ENCODE data around the gene ERVW-1.
"Not testable (repeated sequence)": the region's sequence is repeated elsewhere in the genome, so short reads cannot be mapped to it uniquely, and the experiment has no call there.

The ERVW-1 gene

GRCh38 chr7:92477681-92478080 is at the start of gene ERVW-1:
TSS of gene ERVW-1 (minus strand) at chr7:92477946. CDS start at chr7:92470381, 7,565 bp downstream.
- not testable (repeated sequence) for DNase-seq (ENCODE audit: low read depth in 4 of 4, low spot score in 1 of 4)

DNA sequence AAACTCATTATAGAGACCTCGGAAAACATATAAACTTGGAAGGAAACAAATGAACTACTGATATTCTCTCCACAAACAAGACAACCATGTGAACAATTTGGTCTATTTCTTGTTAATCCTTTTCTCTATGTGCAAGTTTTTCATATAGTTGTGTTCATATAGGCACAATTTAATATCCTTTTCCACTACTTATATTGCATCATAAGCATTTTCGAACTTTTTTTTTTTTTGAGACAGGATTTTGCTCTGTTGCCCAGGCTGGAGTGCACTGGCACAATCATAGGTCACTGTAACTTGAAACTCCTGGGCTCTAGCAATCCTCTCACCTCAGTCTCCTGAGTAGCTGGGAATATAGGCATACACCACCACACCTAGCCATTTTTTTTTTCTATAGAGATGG is 45.4 kb upstream of the ERVW-1 start:
- DNase-seq (ENCODE audit: low read depth in 4 of 4, low spot score in 1 of 4): no peak

DNA sequence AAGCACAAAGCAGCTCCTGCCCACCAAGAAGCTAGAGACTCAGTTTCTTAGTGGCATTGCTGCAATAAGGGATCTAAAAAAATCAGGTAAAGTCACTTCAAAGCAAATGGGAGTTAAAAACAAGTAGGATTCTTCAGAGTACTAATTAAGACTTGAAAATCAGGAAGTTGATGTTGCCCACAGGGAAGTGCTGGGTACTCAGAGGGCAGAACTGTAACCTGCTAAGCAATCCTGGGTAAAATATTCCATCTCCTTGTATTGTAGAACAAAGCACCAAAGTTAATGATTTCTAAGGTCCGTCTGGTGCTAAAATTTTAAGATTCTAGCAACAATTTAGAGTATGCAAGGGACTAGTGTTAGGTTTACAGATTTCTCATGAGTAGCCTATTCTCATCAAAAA is 42.3 kb upstream of the ERVW-1 start:
- no peak for DNase-seq (ENCODE audit: low read depth in 4 of 4, low spot score in 1 of 4)

GRCh38 chr7:92517631-92518030 is 39.9 kb upstream of the ERVW-1 start:
- DNase-seq (ENCODE audit: low read depth in 4 of 4, low spot score in 1 of 4): no peak

- no peak for DNase-seq (ENCODE audit: low read depth in 4 of 4, low spot score in 1 of 4)
These were observed 35.6 kb upstream of the ERVW-1 start for GRCh38 chr7:92513167-92513902.

GRCh38 chr7:92508946-92509345 is 31.2 kb upstream of the ERVW-1 start:
- no peak for DNase-seq (ENCODE audit: low read depth in 4 of 4, low spot score in 1 of 4)

DNA sequence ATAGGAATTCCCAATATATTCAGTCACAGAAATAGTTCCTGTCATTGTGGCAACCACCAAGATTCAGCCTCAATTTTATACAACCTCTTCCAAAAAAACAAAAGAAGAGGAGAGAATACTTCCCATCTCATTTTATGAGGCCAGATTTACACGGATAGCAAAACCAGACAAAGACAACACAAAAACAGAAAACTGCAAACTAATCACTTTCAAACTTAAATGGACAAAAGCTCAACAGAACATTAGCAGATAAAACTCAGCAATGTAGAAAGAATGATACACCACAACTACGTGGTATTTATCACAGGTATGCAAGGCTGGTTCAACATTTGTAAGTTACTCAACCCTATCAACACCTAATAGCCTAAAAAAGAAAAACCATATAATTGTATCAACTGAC is 28.6 kb upstream of the ERVW-1 start:
- no peak for DNase-seq (ENCODE audit: low read depth in 4 of 4, low spot score in 1 of 4)

- no peak for DNase-seq (ENCODE audit: low read depth in 4 of 4, low spot score in 1 of 4)
These were observed 26.8 kb upstream of the ERVW-1 start for GRCh38 chr7:92504563-92504962.

DNA sequence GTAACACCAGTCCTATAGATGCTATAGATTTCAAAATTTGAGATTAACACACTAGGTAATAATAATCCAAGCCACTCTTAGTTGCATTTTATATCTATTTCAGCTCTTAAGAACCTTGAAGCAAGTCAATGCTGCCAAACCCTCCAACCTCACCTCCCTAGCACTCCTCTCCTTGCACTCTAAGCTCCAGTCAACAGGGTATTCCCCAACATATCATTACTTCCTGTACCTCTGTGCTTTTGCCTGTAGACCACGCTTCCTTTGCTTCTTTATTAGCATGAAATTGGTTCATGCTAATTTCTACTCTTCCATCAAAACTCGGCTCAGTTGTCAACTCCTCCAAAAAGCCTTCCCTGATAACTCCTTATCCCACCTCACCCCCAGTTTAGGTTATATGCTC is 26.0 kb upstream of the ERVW-1 start:
- DNase-seq (ENCODE audit: low read depth in 4 of 4, low spot score in 1 of 4): no peak

- DNase-seq (ENCODE audit: low read depth in 4 of 4, low spot score in 1 of 4): no peak
These were observed 20.8 kb upstream of the ERVW-1 start for GRCh38 chr7:92498557-92498956.

DNA sequence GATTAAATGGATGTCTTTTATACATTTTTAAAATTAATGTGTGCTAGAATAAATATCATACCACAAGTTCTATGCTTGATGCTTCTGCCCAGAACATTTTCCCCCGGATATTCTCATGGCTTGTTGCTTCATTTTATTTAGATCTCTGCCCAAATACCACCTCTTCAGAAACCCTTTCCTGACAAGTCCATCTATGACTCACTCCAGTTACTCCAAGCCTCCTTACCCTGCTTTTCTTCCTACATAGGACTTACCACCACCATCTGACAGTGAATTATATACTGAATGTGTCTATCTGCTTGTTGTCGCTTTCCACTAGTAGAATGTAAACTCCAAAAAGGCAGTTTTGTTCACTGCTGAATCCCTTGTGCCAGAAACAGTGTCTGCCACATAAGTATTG is 19.1 kb upstream of the ERVW-1 start:
- DNase-seq (ENCODE audit: low read depth in 4 of 4, low spot score in 1 of 4): no peak

DNA sequence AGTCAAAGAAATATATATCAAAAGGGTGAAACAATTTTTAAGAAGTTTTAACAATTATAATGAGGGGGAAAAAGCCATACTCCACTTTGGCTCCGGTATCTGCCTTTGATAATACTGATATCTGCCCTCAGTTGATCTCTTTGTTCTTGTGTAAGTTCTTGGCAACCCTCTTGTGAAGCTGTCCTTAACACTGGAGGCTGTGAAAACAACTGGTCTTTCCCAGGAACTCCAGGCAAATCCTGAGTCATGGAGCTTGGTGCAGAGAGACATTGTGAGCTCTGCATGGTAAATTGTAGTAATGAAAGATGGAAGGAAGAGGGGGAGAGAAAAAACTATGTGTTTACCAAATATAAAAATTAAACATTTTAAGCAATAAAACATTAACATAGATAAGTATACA is 11.9 kb upstream of the ERVW-1 start:
- no peak for DNase-seq (ENCODE audit: low read depth in 4 of 4, low spot score in 1 of 4)

DNA sequence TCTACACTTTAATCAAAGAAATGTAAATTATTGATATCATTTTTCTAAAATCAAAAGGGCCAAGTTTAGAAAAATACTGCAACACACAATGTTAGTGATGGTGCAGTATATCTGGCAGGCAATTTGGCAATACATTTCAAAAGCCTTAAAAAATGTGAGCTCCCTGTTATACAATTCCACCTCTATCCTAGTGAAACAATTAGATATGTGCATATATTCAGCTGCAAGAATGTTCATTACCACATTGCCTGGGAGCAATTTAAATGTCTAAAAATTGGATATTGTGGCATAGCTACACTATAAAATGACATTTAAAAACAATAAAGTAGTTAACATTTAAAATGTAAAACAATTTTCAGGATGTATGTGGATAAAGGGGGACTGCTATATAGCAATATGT is 10.1 kb upstream of the ERVW-1 start:
- no peak for DNase-seq (ENCODE audit: low read depth in 4 of 4, low spot score in 1 of 4)

DNA sequence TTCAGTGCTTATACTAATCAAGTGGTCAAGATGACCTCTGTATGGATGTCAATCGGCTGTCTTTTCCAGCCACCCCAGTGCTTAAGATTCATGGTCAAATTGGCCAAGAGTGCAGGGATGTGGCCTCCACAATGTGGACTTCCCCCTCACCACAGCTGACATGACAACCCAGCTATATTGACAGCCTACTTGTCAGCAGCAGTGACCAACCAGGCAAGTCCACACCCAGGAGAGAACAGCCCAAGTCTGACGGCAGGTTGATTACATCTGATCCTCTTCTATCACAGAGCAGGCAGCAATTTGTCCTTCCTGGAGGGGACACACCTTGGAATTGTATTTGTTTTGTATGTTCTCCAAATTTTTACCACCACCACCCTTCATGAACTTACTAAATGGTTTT is 8.2 kb upstream of the ERVW-1 start:
- no peak for DNase-seq (ENCODE audit: low read depth in 4 of 4, low spot score in 1 of 4)

DNA sequence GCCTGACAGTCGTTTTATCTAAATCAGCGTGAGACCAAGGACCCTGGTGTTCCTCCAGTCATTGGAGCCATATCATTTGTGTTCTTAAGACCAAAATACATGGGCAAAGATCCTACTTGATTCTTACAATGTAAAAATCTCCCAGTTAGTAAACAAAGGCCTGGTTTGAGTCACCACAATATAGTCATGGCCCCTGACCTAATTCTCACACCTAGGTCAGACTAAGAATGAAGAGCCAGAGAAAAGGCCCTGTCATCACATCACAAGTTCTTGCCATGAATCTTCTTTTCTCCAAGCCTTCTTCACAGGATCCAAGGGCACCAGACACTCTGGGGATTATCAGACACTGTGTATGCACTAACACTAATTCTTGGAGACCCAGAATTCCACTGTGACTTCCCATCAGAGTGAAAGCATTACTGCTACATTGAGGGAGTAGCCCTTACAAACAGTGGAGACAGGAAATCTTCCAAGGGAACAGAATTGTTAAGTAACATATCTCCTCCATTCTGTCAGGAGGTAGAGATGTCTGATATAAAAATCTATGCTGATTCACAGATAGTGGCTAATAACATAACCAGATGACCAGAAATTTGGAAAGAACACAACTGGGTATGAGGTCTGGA is 7.6 kb upstream of the ERVW-1 start:
- no peak for DNase-seq (ENCODE audit: low read depth in 4 of 4, low spot score in 1 of 4)

GRCh38 chr7:92484226-92484625 is 6.5 kb upstream of the ERVW-1 start:
- not testable (repeated sequence) for DNase-seq (ENCODE audit: low read depth in 4 of 4, low spot score in 1 of 4)

GRCh38 chr7:92483624-92484023 is 5.9 kb upstream of the ERVW-1 start:
- DNase-seq (ENCODE audit: low read depth in 4 of 4, low spot score in 1 of 4): not testable (repeated sequence)

GRCh38 chr7:92479146-92479545 is 1.4 kb upstream of the ERVW-1 start:
- not testable (repeated sequence) for DNase-seq (ENCODE audit: low read depth in 4 of 4, low spot score in 1 of 4)

GRCh38 chr7:92478711-92479110 is 965 bp upstream of the ERVW-1 start:
- DNase-seq (ENCODE audit: low read depth in 4 of 4, low spot score in 1 of 4): no peak

GRCh38 chr7:92478095-92478494 is 349 bp upstream of the ERVW-1 start:
- no peak for DNase-seq (ENCODE audit: low read depth in 4 of 4, low spot score in 1 of 4)

DNA sequence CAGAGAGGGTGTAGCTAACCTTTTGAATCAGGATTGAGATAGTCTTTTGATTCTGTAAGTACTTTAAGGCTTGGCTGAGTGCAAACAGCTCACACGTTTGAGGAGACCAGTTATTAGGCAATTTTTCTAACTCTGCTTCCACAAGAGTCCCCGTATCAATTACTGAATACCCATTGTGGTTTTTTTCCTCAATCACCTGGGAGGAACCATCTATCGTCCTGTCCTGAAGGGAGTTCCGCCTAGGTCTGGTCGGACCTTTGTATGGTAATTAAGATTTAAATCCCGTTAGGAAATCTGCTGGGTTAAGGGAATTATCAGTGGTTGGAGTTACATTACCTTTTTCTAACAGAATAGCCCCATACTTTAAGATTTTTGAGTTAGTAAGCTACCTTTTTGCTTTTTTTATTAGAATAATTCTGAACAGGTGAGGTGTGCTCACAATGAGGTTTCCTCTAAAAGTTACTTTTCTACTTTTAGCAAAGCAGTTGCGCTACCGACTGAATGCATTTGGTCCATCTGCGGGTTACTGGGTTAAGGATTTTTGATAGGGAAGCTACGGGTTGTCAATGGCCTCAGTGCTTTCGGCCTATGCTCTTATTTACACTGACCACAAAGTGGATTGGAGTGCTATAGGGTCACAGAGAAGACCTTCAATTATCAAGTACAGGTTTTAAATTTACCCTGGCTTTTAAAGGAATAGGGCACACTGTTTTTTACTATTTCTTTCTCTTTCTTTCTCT is 1.7 kb downstream of the ERVW-1 start:
- not testable (repeated sequence) for DNase-seq (ENCODE audit: low read depth in 4 of 4, low spot score in 1 of 4)

GRCh38 chr7:92475261-92475770 is 2.4 kb downstream of the ERVW-1 start:
- DNase-seq (ENCODE audit: low read depth in 4 of 4, low spot score in 1 of 4): not testable (repeated sequence)
